Karpas-422 (cell line): Measurements from ENCODE around the gene NFASC. TPM values are rescaled to one million over a fixed set of nuclear protein-coding genes. Genes with fewer than 3 reads are reported as not detected.

ENCODE experiments used
- DNase-seq: peaks from one replicate; pipeline ENCODE4 v3.0.0-alpha.2; 2015
- H2AFZ ChIP-seq: fragments of 200-600 bp; sonication (generic); 2 replicates; pipeline ENCODE4 v1.6.1; 2014; ENCODE audit warnings: antibody characterized with exemption, low read length, mixed read lengths
- H3K27ac ChIP-seq: fragments of 200-600 bp; sonication (generic); 2 replicates; pipeline ENCODE4 v1.5.1; 2014; ENCODE audit warnings: mild to moderate bottlenecking, low read length, moderate library complexity
- H3K27me3 ChIP-seq: fragments of 200-600 bp; sonication (generic); 2 replicates; pipeline ENCODE4 v1.6.1; 2014; ENCODE audit warnings: low read length, mixed read lengths
- H3K36me3 ChIP-seq: fragments of 200-600 bp; sonication (generic); 2 replicates; pipeline ENCODE4 v1.6.1; 2014; ENCODE audit warnings: low read length, mixed read lengths; ENCODE audit not compliant: insufficient read depth
- H3K4me1 ChIP-seq: fragments of 200-600 bp; sonication (generic); 2 replicates; pipeline ENCODE4 v1.6.1; 2014; ENCODE audit warnings: mild to moderate bottlenecking, low read length, mixed read lengths
- H3K4me2 ChIP-seq: fragments of 200-600 bp; sonication (generic); 2 replicates; pipeline ENCODE4 v1.6.1; 2014; ENCODE audit warnings: low read length, low read depth, mild to moderate bottlenecking; ENCODE audit not compliant: poor library complexity, severe bottlenecking
- H3K4me3 ChIP-seq: fragments of 200-600 bp; sonication (generic); 2 replicates; pipeline ENCODE4 v1.5.1; 2014; ENCODE audit warnings: mild to moderate bottlenecking, antibody characterized with exemption, low read length, mixed read lengths
- H3K79me2 ChIP-seq: fragments of 200-600 bp; sonication (generic); 2 replicates; pipeline ENCODE4 v1.6.1; 2014; ENCODE audit warnings: mild to moderate bottlenecking, low read length, mixed read lengths
- H3K9ac ChIP-seq: fragments of 200-600 bp; sonication (generic); 2 replicates; pipeline ENCODE4 v1.6.0; 2014; ENCODE audit warnings: low read length
- H3K9me2 ChIP-seq: fragments of 200-600 bp; sonication (generic), shearing (Covaris generic); replicated peaks from 2 replicates; pipeline ENCODE4 v1.6.0; 2014; ENCODE audit warnings: mild to moderate bottlenecking, low read length, moderate library complexity; ENCODE audit not compliant: insufficient read depth
- H3K9me3 ChIP-seq: fragments of 300-700, 200-600 bp; sonication (generic); 2 replicates; pipeline ENCODE4 v1.6.1; 2014; ENCODE audit warnings: low read length, mixed read lengths
- H4K20me1 ChIP-seq: fragments of 200-600 bp; sonication (generic); 2 replicates; pipeline ENCODE4 v1.6.1; 2014; ENCODE audit warnings: mild to moderate bottlenecking, antibody characterized with exemption, low read length, low read depth; ENCODE audit not compliant: insufficient read depth
- total RNA-seq: library from RNA; depleted of rRNA; stranded (reverse); fragments of >200 nt; shearing (Covaris generic); gene quantifications from 2 replicates; pipeline ENCODE4 v1.2.3, GENCODE V29; 2014; ENCODE audit warnings: low replicate concordance

NFASC gene
- total RNA-seq, 1 experiment from 2014 or later: 0.75 TPM

DNA sequence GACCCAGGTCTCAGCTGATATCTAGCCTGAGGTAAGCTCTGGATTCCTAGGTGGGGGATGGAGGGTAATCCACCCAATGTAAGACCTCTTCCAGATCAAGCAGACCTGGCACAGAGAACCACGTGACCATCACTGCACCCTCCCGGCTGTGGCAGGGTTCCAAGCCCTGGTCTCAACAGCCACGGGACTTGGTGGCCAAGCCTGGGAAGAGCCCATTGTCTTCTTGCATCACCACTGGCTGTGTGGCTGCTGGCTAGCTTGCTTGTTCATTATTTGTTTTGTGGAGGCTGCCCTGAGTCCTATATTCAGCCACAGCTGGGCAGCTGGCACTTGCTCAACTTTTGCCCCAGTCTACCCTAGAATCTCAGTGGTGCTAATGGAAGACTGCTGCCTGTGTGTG is 24.1 kb upstream of the NFASC start:
- H2AFZ ChIP-seq: no peak overlapping the region
- H3K4me3 ChIP-seq: no peak overlapping the region
- H3K9ac ChIP-seq: no peak overlapping the region
- H3K9me2 ChIP-seq: no peaks in the 10 kb centered on the region
- no peaks in the 10 kb centered on the region for H3K9me3 ChIP-seq
- DNase-seq: no peak
- no peaks in the 10 kb centered on the region for H4K20me1 ChIP-seq
- no peaks in the 10 kb centered on the region for H3K27me3 ChIP-seq
- H3K4me2 ChIP-seq: no peak overlapping the region
- H3K79me2 ChIP-seq: no peaks in the 10 kb centered on the region
- no peak overlapping the region for H3K27ac ChIP-seq
- H3K4me1 ChIP-seq: peaks cover 6% of the 10 kb centered on the region
- no peaks in the 10 kb centered on the region for H3K36me3 ChIP-seq

DNA sequence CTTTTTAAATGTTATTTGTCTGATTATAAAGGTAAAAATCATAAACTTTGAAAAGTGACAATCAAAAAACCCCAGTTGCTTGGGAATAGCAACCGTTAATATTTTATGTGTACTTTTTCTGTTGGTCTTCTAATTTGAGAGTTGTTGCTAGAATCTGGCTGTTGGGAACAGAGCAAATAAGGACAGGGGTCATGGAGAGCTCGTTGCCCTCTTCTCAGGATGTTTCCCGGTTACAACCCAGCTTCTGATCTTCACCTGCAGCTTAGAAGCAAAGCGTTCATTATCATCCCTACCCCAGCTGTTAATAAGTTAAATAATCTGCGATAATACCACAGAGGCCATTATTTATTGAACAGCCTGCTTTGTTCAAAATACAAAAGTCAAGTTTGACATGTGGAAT is 22.1 kb upstream of the NFASC start:
- no peak overlapping the region for H3K9ac ChIP-seq
- H3K27me3 ChIP-seq: no peaks in the 10 kb centered on the region
- no peak overlapping the region for H3K4me2 ChIP-seq
- H2AFZ ChIP-seq: no peak overlapping the region
- H3K36me3 ChIP-seq: no peaks in the 10 kb centered on the region
- no peak for DNase-seq
- H3K4me1 ChIP-seq: no peaks in the 10 kb centered on the region
- no peak overlapping the region for H3K27ac ChIP-seq
- H3K9me2 ChIP-seq: no peaks in the 10 kb centered on the region
- no peaks in the 10 kb centered on the region for H3K79me2 ChIP-seq
- no peaks in the 10 kb centered on the region for H4K20me1 ChIP-seq
- no peak overlapping the region for H3K4me3 ChIP-seq
- no peaks in the 10 kb centered on the region for H3K9me3 ChIP-seq

DNA sequence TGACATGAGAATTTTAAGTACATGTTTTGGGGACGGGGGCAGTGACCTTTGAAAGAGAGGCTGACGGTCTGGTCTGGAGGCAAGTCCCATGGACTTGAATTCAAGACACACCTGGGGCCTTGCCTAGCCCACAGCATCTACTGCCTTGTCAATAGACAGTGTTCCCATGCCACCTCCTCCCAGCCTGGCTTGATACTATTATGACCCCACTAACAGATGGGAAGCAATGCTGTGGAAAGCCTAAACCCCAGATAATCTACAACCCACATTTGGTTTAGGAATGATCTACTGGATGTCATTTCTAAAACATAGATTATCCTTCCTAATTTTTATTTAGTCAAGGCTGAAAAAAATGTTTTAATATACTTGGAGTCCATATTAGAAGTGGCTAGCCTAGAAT is 17.8 kb upstream of the NFASC start:
- Histone ChIP-seq H3K27me3 (no peaks in the 10 kb centered on the region), H3K9me3 (no peaks in the 10 kb centered on the region), H3K9me2 (no peaks in the 10 kb centered on the region), H3K4me1 (no peaks in the 10 kb centered on the region), H3K9ac (no peak overlapping the region), H3K36me3 (no peaks in the 10 kb centered on the region), H3K4me2 (no peak overlapping the region), H4K20me1 (no peaks in the 10 kb centered on the region), H3K27ac (no peak overlapping the region), H2AFZ (no peak overlapping the region), H3K79me2 (no peaks in the 10 kb centered on the region), H3K4me3 (no peak overlapping the region)
- DNase-seq: no peak

DNA sequence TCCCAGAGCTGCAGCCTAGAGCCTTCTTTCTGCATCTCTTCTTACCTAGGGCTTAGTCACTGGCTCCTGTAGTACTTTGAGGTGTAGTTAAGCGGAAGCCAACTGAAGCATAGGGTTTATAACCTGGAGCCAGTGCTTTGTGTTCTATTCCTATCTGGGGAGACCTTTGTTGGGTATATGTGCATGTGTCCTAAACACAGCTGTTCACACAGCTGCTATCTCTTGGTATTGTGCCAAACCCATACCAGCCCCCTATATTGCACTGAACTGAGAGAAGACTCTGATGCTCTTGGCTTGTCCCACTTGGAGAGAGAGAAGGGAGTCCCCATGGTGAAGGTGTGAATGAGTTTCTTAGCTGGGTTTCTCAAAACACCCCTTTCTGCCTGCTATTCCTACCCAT is 17.2 kb upstream of the NFASC start:
- Histone ChIP-seq H3K4me1 (no peaks in the 10 kb centered on the region), H2AFZ (no peak overlapping the region), H3K36me3 (no peaks in the 10 kb centered on the region), H3K4me3 (no peak overlapping the region), H4K20me1 (no peaks in the 10 kb centered on the region), H3K9me3 (no peaks in the 10 kb centered on the region), H3K27ac (no peak overlapping the region), H3K79me2 (no peaks in the 10 kb centered on the region), H3K27me3 (no peaks in the 10 kb centered on the region), H3K9me2 (no peaks in the 10 kb centered on the region), H3K9ac (no peak overlapping the region), H3K4me2 (no peak overlapping the region)
- DNase-seq: no peak

DNA sequence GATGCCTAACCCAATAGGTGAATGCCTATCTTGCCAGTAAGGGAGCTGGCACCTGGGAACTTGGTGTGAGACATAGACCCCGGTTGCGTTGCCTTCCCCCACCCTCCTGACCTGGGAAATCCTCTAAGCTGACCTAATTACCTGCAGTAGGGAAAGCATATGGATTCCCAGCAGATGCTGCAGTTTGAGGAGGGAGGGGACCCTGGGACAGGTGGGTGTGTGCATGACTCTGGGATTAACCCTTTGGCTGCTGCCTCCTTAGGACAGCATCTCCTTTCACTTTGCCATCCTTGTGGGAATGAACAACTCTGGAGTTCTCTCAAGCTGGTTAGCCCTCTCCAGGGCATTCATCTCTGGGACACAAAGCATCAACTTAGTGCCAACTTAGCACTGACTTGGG is 16.4 kb upstream of the NFASC start:
- Histone ChIP-seq H3K27me3 (no peaks in the 10 kb centered on the region), H3K4me1 (no peaks in the 10 kb centered on the region), H3K9me3 (no peaks in the 10 kb centered on the region), H3K36me3 (no peaks in the 10 kb centered on the region), H4K20me1 (no peaks in the 10 kb centered on the region), H3K4me2 (no peak overlapping the region), H3K9ac (no peak overlapping the region), H3K4me3 (no peak overlapping the region), H2AFZ (no peak overlapping the region), H3K27ac (no peak overlapping the region), H3K9me2 (no peaks in the 10 kb centered on the region), H3K79me2 (no peaks in the 10 kb centered on the region)
- no peak for DNase-seq

DNA sequence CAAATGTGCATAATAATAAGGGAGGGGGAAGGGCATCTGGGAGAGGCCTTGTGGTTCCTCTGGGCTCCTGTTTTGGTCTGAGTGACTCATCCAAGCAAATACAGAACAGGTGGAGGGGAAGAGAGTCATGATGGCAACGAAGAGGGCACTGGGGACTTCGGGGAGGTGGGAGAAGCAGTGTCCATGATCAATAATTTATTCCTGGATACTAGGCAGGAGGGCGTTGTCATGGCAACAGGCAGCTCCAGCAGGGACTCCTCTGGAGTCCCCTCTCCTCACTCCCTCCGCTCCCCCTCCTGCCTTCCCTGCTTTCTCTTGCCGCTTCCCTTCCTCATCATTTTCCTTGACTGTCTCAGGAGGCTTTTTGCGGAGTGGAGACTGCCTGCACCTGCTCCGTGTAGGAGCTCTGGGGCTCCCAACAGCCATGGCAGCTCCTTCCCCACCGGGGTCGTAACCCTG is 12.3 kb upstream of the NFASC start:
- no peaks in the 10 kb centered on the region for H3K9me3 ChIP-seq
- no peak overlapping the region for H3K9ac ChIP-seq
- no peak for DNase-seq
- no peaks in the 10 kb centered on the region for H3K9me2 ChIP-seq
- no peak overlapping the region for H3K27ac ChIP-seq
- no peak overlapping the region for H3K4me2 ChIP-seq
- H3K27me3 ChIP-seq: no peaks in the 10 kb centered on the region
- H3K36me3 ChIP-seq: no peaks in the 10 kb centered on the region
- H3K79me2 ChIP-seq: no peaks in the 10 kb centered on the region
- no peaks in the 10 kb centered on the region for H4K20me1 ChIP-seq
- H3K4me3 ChIP-seq: no peak overlapping the region
- no peaks in the 10 kb centered on the region for H3K4me1 ChIP-seq
- H2AFZ ChIP-seq: no peak overlapping the region

DNA sequence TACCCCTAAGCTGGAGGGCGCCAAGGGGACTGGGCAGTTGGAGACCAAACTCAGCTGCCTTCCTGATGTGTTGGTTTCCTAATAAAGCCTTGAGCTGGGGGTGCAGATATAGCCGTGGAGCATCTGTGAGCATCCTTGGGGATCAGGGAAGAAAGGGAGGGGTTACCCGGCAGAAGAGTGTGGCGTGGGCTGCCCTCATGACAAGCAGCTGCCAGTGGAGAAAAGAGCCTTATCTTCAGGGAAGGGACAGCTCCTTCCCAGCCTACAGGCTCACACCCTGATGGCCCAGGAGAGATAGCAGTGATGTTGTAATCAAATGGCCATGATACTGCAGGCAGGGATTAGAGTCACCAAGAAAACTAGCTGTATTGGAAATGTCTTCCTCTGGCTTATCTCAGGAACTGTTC is 10.8 kb upstream of the NFASC start:
- Histone ChIP-seq H3K27ac (no peak overlapping the region), H3K79me2 (no peaks in the 10 kb centered on the region), H3K9ac (no peak overlapping the region), H3K27me3 (no peaks in the 10 kb centered on the region), H3K9me2 (no peaks in the 10 kb centered on the region), H3K36me3 (no peaks in the 10 kb centered on the region), H3K9me3 (no peaks in the 10 kb centered on the region), H4K20me1 (no peaks in the 10 kb centered on the region), H3K4me2 (no peak overlapping the region), H3K4me1 (no peaks in the 10 kb centered on the region), H2AFZ (no peak overlapping the region), H3K4me3 (no peak overlapping the region)
- DNase-seq: no peak

DNA sequence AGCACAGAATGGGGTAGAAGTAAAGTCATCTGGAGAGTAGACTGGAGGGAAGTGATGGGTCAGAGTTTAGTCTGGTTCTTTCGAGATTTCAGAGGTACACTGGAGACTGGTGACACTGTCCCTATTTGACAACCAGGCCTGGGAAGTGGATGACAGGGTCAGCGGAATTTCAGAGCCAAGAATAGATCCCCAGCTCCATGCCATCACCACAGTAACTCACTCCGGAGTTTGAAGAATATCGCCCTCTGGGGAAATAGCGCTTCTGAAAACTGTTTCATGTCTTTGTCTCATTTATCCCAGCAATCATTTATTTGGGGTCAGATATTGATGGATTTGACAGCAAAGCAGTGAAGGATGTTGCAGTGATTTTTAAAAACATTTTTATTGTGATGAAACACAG is 7.6 kb upstream of the NFASC start:
- H3K4me3 ChIP-seq: no peak overlapping the region
- H3K9ac ChIP-seq: no peak overlapping the region
- no peak overlapping the region for H3K27ac ChIP-seq
- no peak for DNase-seq
- H4K20me1 ChIP-seq: no peaks in the 10 kb centered on the region
- no peaks in the 10 kb centered on the region for H3K79me2 ChIP-seq
- no peaks in the 10 kb centered on the region for H3K9me3 ChIP-seq
- H3K9me2 ChIP-seq: no peaks in the 10 kb centered on the region
- H3K36me3 ChIP-seq: no peaks in the 10 kb centered on the region
- H3K4me2 ChIP-seq: no peak overlapping the region
- no peaks in the 10 kb centered on the region for H3K27me3 ChIP-seq
- H3K4me1 ChIP-seq: no peaks in the 10 kb centered on the region
- H2AFZ ChIP-seq: no peak overlapping the region

DNA sequence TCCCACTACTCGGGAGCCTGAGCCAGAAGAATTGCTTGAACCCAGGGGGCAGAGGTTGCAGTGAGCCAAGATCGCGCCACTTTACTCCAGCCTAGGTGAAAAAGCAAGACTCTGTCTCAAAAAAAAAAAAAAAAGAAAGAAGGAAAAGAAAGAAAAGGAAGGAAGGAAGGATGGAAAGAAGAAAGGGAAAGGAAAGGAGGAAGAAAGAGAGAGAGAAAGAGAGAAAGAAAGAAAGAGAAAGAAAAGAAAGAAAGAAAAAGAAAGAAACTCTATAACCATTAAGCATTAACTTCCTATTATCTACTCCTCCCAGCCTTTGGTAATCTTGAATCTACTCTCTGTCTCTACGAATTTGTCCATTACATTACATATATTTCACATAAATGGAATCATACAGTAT is 6.9 kb upstream of the NFASC start:
- H3K9ac ChIP-seq: no peak overlapping the region
- H3K27me3 ChIP-seq: no peaks in the 10 kb centered on the region
- H3K79me2 ChIP-seq: no peaks in the 10 kb centered on the region
- H2AFZ ChIP-seq: no peak overlapping the region
- no peaks in the 10 kb centered on the region for H3K9me2 ChIP-seq
- no peak for DNase-seq
- no peaks in the 10 kb centered on the region for H3K36me3 ChIP-seq
- H3K4me1 ChIP-seq: no peaks in the 10 kb centered on the region
- no peak overlapping the region for H3K4me3 ChIP-seq
- no peak overlapping the region for H3K27ac ChIP-seq
- no peaks in the 10 kb centered on the region for H3K9me3 ChIP-seq
- no peak overlapping the region for H3K4me2 ChIP-seq
- no peaks in the 10 kb centered on the region for H4K20me1 ChIP-seq
